HL-60 (cell line): Measurements from ENCODE around the gene FBXL7.

Source experiments
- CTCF ChIP-seq: IDR thresholded peaks from one replicate; pipeline ENCODE4 v1.5.1; 2011; ENCODE audit warnings: low read length, control low read depth, inconsistent platforms; ENCODE audit not compliant: insufficient read depth
- GABPA ChIP-seq: IDR thresholded peaks from 2 replicates; pipeline ENCODE4 v1.6.1; 2012; ENCODE audit warnings: low read depth
- POLR2AphosphoS5 ChIP-seq: IDR thresholded peaks from 2 replicates; pipeline ENCODE4 v1.6.1; 2012; ENCODE audit warnings: low read depth
- SPI1 ChIP-seq: IDR thresholded peaks from 2 replicates; pipeline ENCODE4 v1.6.1; 2012; ENCODE audit warnings: low read depth, mild to moderate bottlenecking, borderline replicate concordance

- no peak for TF ChIP-seq CTCF
- no peak for TF ChIP-seq POLR2AphosphoS5
- no peak for TF ChIP-seq GABPA
- no peak for TF ChIP-seq SPI1
Measured at GRCh38 chr5:15799014-15799413, 299.0 kb downstream of the FBXL7 start.
